ENCODE measurements around the gene FDXACB1. TPM values are rescaled to one million over a fixed set of nuclear protein-coding genes. Genes with fewer than 3 reads are reported as not detected.

Gene FDXACB1
- total and polyA plus RNA-seq, 9 of the 15 experiments (the other 6 are each of a cell fraction or from before 2014, with no cell fraction given) = 3.2 to 7.5 (median 5.3) TPM

- TF ChIP-seq PATZ1 (CRISPR knock-in tag; IDR thresholded peaks at IDR 0.05; ENCODE audit: borderline replicate concordance) = no peak
- TF ChIP-seq ZZZ3 (IDR thresholded peaks at IDR 0.05) = no peak
- no peak for TF ChIP-seq ELF2 (CRISPR knock-in tag; IDR thresholded peaks at IDR 0.05)
- no peak for TF ChIP-seq KDM5B (IDR thresholded peaks at IDR 0.05; ENCODE audit: insufficient replicate concordance, low read depth, low read length)
- TF ChIP-seq ZNF561 (CRISPR knock-in tag; conservative IDR thresholded peaks at IDR 0.05) = no peak
- no peak for TF ChIP-seq MTA3 (IDR thresholded peaks at IDR 0.05; ENCODE audit: borderline replicate concordance)
- peak; percentile 47 for TF ChIP-seq PHF20 (IDR thresholded peaks at IDR 0.05; ENCODE audit: partially characterized antibody)
- no peak for TF ChIP-seq FOXJ3 (CRISPR knock-in tag; IDR thresholded peaks at IDR 0.05)
- TF ChIP-seq FOXP4 (CRISPR knock-in tag; IDR thresholded peaks at IDR 0.05; ENCODE audit: borderline replicate concordance) = no peak
- no peak for TF ChIP-seq TAF1 (IDR thresholded peaks at IDR 0.05; ENCODE audit: control insufficient read depth, extremely low read depth, insufficient read depth, low read length, severe bottlenecking)
- no peak for TF ChIP-seq ATF7 (IDR thresholded peaks at IDR 0.05)
- no peak for TF ChIP-seq MTF1 (CRISPR knock-in tag; IDR thresholded peaks at IDR 0.05; ENCODE audit: borderline replicate concordance)
- no peak for TF ChIP-seq ZNF76 (CRISPR knock-in tag; IDR thresholded peaks at IDR 0.05; ENCODE audit: borderline replicate concordance)
- TF ChIP-seq XRCC3 (IDR thresholded peaks at IDR 0.05) = no peak
- no peak for TF ChIP-seq GATA2 (CRISPR knock-in tag; IDR thresholded peaks at IDR 0.05)
- TF ChIP-seq THRA (IDR thresholded peaks at IDR 0.05) = no peak
- no peak for TF ChIP-seq TARDBP (IDR thresholded peaks at IDR 0.05)
- TF ChIP-seq E2F1 (CRISPR knock-in tag; IDR thresholded peaks at IDR 0.05) = no peak
- no peak for TF ChIP-seq PHTF2 (CRISPR knock-in tag; IDR thresholded peaks at IDR 0.05)
- TF ChIP-seq SMAD3 (CRISPR knock-in tag; conservative IDR thresholded peaks at IDR 0.05) = no peak
- TF ChIP-seq E2F5 (CRISPR knock-in tag; IDR thresholded peaks at IDR 0.05) = no peak
Observed at GRCh38 chr11:111918390-111919256, 39.7 kb upstream of the FDXACB1 start, which contains the start of gene C11orf52 (continued).

Data from K562 (cell line).